ENCODE measurements around the gene ATF5. TPM values are rescaled to one million over a fixed set of nuclear protein-coding genes. Genes with fewer than 3 reads are reported as not detected.

The ATF5 gene
- total and polyA plus RNA-seq, 2 donors (not counting 1 experiment from before 2014, with no cell fraction given) = 7.4 to 7.9 TPM

- Histone ChIP-seq H3K9ac (ENCODE audit: insufficient read depth, low read length) (no peak overlapping the region), H3K27ac (ENCODE audit: insufficient read depth, low read length) (no peak overlapping the region), H3K4me2 (ENCODE audit: extremely low read depth, insufficient read depth, low read length) (no peak overlapping the region), H3K27me3 (ENCODE audit: control insufficient read depth, insufficient read depth, low read length) (no peaks in the 10 kb centered on the region), H3K9me3 (ENCODE audit: control insufficient read depth, insufficient read depth, low read depth, low read length) (no peaks in the 10 kb centered on the region), H3K4me3 (replicated peaks in 1 of 4; ENCODE audit: control extremely low read depth in 1 of 4, insufficient read depth in 1 of 4, low read depth in 3 of 4, low read length in 4 of 4) (no peak overlapping the region), H3K36me3 (ENCODE audit: control insufficient read depth, insufficient read depth, low read length) (no peaks in the 10 kb centered on the region), H3K79me2 (ENCODE audit: control insufficient read depth, insufficient read depth, low read length) (no peaks in the 10 kb centered on the region), H3K4me1 (ENCODE audit: control insufficient read depth, extremely low read depth, insufficient read depth, low read length) (no peaks in the 10 kb centered on the region), H4K20me1 (ENCODE audit: control insufficient read depth, extremely low read depth, insufficient read depth, low read length) (no peaks in the 10 kb centered on the region), H2AFZ (ENCODE audit: low read length) (no peak overlapping the region)
- no peak for DNase-seq (ENCODE audit: low read depth in 2 of 2)
- TF ChIP-seq CTCF (conservative IDR thresholded peaks at IDR 0.05 in 1 of 2, IDR thresholded peaks at IDR 0.05 in 1 of 2; ENCODE audit: low read depth in 1 of 2, low read length in 2 of 2) = no peak
- TF ChIP-seq EZH2 (IDR thresholded peaks at IDR 0.05; ENCODE audit: low read length, missing control alignments) = no peak
These were observed 46.0 kb downstream of the ATF5 start for GRCh38 chr19:49975051-49975450.

GRCh38 chr19:49976496-49976895 is 47.5 kb downstream of the ATF5 start:
- Histone ChIP-seq H2AFZ (ENCODE audit: low read length) (no peak overlapping the region), H3K36me3 (ENCODE audit: control insufficient read depth, insufficient read depth, low read length) (no peaks in the 10 kb centered on the region), H3K9ac (ENCODE audit: insufficient read depth, low read length) (no peak overlapping the region), H3K79me2 (ENCODE audit: control insufficient read depth, insufficient read depth, low read length) (no peaks in the 10 kb centered on the region), H3K27ac (ENCODE audit: insufficient read depth, low read length) (no peak overlapping the region), H3K4me2 (ENCODE audit: extremely low read depth, insufficient read depth, low read length) (no peak overlapping the region), H3K27me3 (ENCODE audit: control insufficient read depth, insufficient read depth, low read length) (no peaks in the 10 kb centered on the region), H4K20me1 (ENCODE audit: control insufficient read depth, extremely low read depth, insufficient read depth, low read length) (no peaks in the 10 kb centered on the region), H3K4me1 (ENCODE audit: control insufficient read depth, extremely low read depth, insufficient read depth, low read length) (no peaks in the 10 kb centered on the region), H3K9me3 (ENCODE audit: control insufficient read depth, insufficient read depth, low read depth, low read length) (no peaks in the 10 kb centered on the region), H3K4me3 (replicated peaks in 1 of 4; ENCODE audit: control extremely low read depth in 1 of 4, insufficient read depth in 1 of 4, low read depth in 3 of 4, low read length in 4 of 4) (no peak overlapping the region)
- no peak for TF ChIP-seq CTCF (conservative IDR thresholded peaks at IDR 0.05 in 1 of 2, IDR thresholded peaks at IDR 0.05 in 1 of 2; ENCODE audit: low read depth in 1 of 2, low read length in 2 of 2)
- TF ChIP-seq EZH2 (IDR thresholded peaks at IDR 0.05; ENCODE audit: low read length, missing control alignments) = no peak
- no peak for DNase-seq (ENCODE audit: low read depth in 2 of 2)

- Histone ChIP-seq H3K4me3 (replicated peaks in 1 of 4; ENCODE audit: control extremely low read depth in 1 of 4, insufficient read depth in 1 of 4, low read depth in 3 of 4, low read length in 4 of 4) (no peak overlapping the region), H3K27me3 (ENCODE audit: control insufficient read depth, insufficient read depth, low read length) (no peaks in the 10 kb centered on the region), H3K4me2 (ENCODE audit: extremely low read depth, insufficient read depth, low read length) (no peak overlapping the region), H3K9me3 (ENCODE audit: control insufficient read depth, insufficient read depth, low read depth, low read length) (no peaks in the 10 kb centered on the region), H3K4me1 (ENCODE audit: control insufficient read depth, extremely low read depth, insufficient read depth, low read length) (no peaks in the 10 kb centered on the region), H3K36me3 (ENCODE audit: control insufficient read depth, insufficient read depth, low read length) (no peaks in the 10 kb centered on the region), H3K9ac (ENCODE audit: insufficient read depth, low read length) (no peak overlapping the region), H3K79me2 (ENCODE audit: control insufficient read depth, insufficient read depth, low read length) (no peaks in the 10 kb centered on the region), H3K27ac (ENCODE audit: insufficient read depth, low read length) (no peak overlapping the region), H4K20me1 (ENCODE audit: control insufficient read depth, extremely low read depth, insufficient read depth, low read length) (no peaks in the 10 kb centered on the region), H2AFZ (ENCODE audit: low read length) (no peak overlapping the region)
- DNase-seq (ENCODE audit: low read depth in 2 of 2) = no peak
- TF ChIP-seq EZH2 (IDR thresholded peaks at IDR 0.05; ENCODE audit: low read length, missing control alignments) (no peak), CTCF (conservative IDR thresholded peaks at IDR 0.05 in 1 of 2, IDR thresholded peaks at IDR 0.05 in 1 of 2; ENCODE audit: low read depth in 1 of 2, low read length in 2 of 2) (no peak)
These were observed 48.1 kb downstream of the ATF5 start for GRCh38 chr19:49977076-49977475.

All from fibroblast of lung (primary cell).